HG03159 (cell line): ENCODE data around the gene MT1M.
"Not testable (repeated sequence)": the region's sequence is repeated elsewhere in the genome, so short reads cannot be mapped to it uniquely, and the experiment has no call there.

Source experiments
- ATAC-seq: cut with Tn5 transposase; IDR thresholded peaks from one replicate; pipeline ENCODE4 v1.9.1; 2021; ENCODE audit warnings: mild to moderate bottlenecking, moderate library complexity; ENCODE audit not compliant: unreplicated experiment

Gene MT1M

GRCh38 chr16:56632156-56632847, at the start of gene MT1M:
Gene MT1M, plus strand, starts transcription at chr16:56632659. Its CDS starts 73 bp downstream, at chr16:56632732.
- ATAC-seq: no peak

- not testable (repeated sequence) for ATAC-seq
Observed at GRCh38 chr16:56582911-56583310, 49.5 kb upstream of the MT1M start.

- no peak for ATAC-seq
Observed at GRCh38 chr16:56583351-56584168, 48.9 kb upstream of the MT1M start.

- no peak for ATAC-seq
Observed at GRCh38 chr16:56584276-56584675, 48.2 kb upstream of the MT1M start.

- no peak for ATAC-seq
Observed at GRCh38 chr16:56588781-56589140, 43.7 kb upstream of the MT1M start.

- no peak for ATAC-seq
Observed at GRCh38 chr16:56589141-56590039, 43.1 kb upstream of the MT1M start, which contains the start of gene MT3. Gene MT3, plus strand, starts transcription at chr16:56589528. Its CDS starts 63 bp downstream, at chr16:56589591.

GRCh38 chr16:56591377-56592060, 40.9 kb upstream of the MT1M start:
- no peak for ATAC-seq

GRCh38 chr16:56593573-56594291, 38.7 kb upstream of the MT1M start:
- ATAC-seq: no peak

GRCh38 chr16:56594292-56594619, 38.2 kb upstream of the MT1M start:
- ATAC-seq: no peak

GRCh38 chr16:56600398-56600999, 32.0 kb upstream of the MT1M start:
- no peak for ATAC-seq

- no peak for ATAC-seq
Observed at GRCh38 chr16:56601325-56601724, 31.1 kb upstream of the MT1M start.

- ATAC-seq: no peak
Observed at GRCh38 chr16:56603589-56603988, 28.9 kb upstream of the MT1M start.

- ATAC-seq: no peak
Observed at GRCh38 chr16:56604966-56605365, 27.5 kb upstream of the MT1M start.

GRCh38 chr16:56605475-56605874, 27.0 kb upstream of the MT1M start:
- ATAC-seq: no peak

- no peak for ATAC-seq
Observed at GRCh38 chr16:56606071-56606475, 26.4 kb upstream of the MT1M start.

- ATAC-seq: no peak
Observed at GRCh38 chr16:56606476-56607108, 25.9 kb upstream of the MT1M start.

- ATAC-seq: no peak
Observed at GRCh38 chr16:56607109-56607618, 25.3 kb upstream of the MT1M start.

GRCh38 chr16:56607675-56608042, 24.8 kb upstream of the MT1M start:
- ATAC-seq: no peak
